Endothelial cell of umbilical vein (primary cell): Measurements from ENCODE around the gene GRIK3. TPM values are rescaled to one million over a fixed set of nuclear protein-coding genes. Genes with fewer than 3 reads are reported as not detected.

Experiments
- BruUV-seq: library from RNA; stranded (reverse); fragments of 400-500 nt; replicated peaks from 2 replicates; lab custom pipeline; 2021; lab: Mats Ljungman, UMichigan
- CTCF ChIA-PET: fragments of 300-600, 350-600 bp; sonication (Branson Sonifier 250); formaldehyde crosslinking; loops from one replicate; lab custom pipeline; 2021; ENCODE audit warnings: antibody characterized with exemption, inconsistent platforms; lab: Charles Lee
- POLR2A ChIA-PET: fragments of 300-600, 350-600 bp; sonication (Branson Sonifier 250); formaldehyde crosslinking; loops from one replicate; lab custom pipeline; 2021; ENCODE audit warnings: antibody characterized with exemption, inconsistent platforms; lab: Charles Lee
- DNase-seq: peaks from one replicate; pipeline ENCODE4 v3.0.0-alpha.2; 2011; ENCODE audit warnings: low read depth, low spot score
- FAIRE-seq: peaks from 2 replicates; lab custom pipeline; 2011; peaks lifted over from hg19 to GRCh38; lab: Jason Lieb, UNC
- H2AFZ ChIP-seq: 2 replicates; pipeline ENCODE4 v1.6.0; 2012; ENCODE audit warnings: low read depth, low read length, control low read depth, inconsistent platforms
- H3K27ac ChIP-seq: 2 replicates; pipeline ENCODE4 v1.5.1; 2011; ENCODE audit warnings: low read depth, mild to moderate bottlenecking, control low read depth, low read length, moderate library complexity; ENCODE audit not compliant: insufficient read depth
- H3K27me3 ChIP-seq, 2 experiments: 2 replicates each; pipeline versions ENCODE4 v1.6.0 to v1.6.1; 2011; ENCODE audit warnings: low read length in 2 of 2, mixed read lengths in 1 of 2; ENCODE audit not compliant: control insufficient read depth in 2 of 2, insufficient read depth in 2 of 2
- H3K36me3 ChIP-seq, 2 experiments: 2 replicates in 1 of 2; 3 replicates in 1 of 2; pipeline ENCODE4 v1.5.1; 2011; ENCODE audit warnings: low read length in 2 of 2, mild to moderate bottlenecking in 1 of 2, moderate library complexity in 1 of 2; ENCODE audit not compliant: control insufficient read depth in 2 of 2, insufficient read depth in 2 of 2; ENCODE audit errors: extremely low read depth in 1 of 2
- H3K4me1 ChIP-seq: 3 replicates; pipeline ENCODE4 v1.5.1; 2011; ENCODE audit warnings: mild to moderate bottlenecking, low read length; ENCODE audit not compliant: control insufficient read depth, insufficient read depth; ENCODE audit errors: extremely low read depth
- H3K4me2 ChIP-seq: 2 replicates; pipeline ENCODE4 v1.6.1; 2011; ENCODE audit warnings: low read length, control low read depth, mixed read lengths; ENCODE audit not compliant: insufficient read depth
- H3K4me3 ChIP-seq, 3 experiments: fragments of 200-600 bp in 1 of 3; sonication (generic), shearing (Covaris generic) in 1 of 3; replicated peaks in 1 of 3; 2 replicates each; pipeline ENCODE4 v1.5.1; 2011 to 2016; ENCODE audit warnings: control low read depth in 3 of 3, low read length in 3 of 3, mild to moderate bottlenecking in 2 of 3, inconsistent platforms in 1 of 3, low read depth in 1 of 3, moderate library complexity in 1 of 3; ENCODE audit not compliant: insufficient read depth in 1 of 3
- H3K79me2 ChIP-seq: 2 replicates; pipeline ENCODE4 v1.6.0; 2012; ENCODE audit warnings: low read length, inconsistent platforms; ENCODE audit not compliant: control insufficient read depth, insufficient read depth
- H3K9ac ChIP-seq: replicated peaks from 2 replicates; pipeline ENCODE3; 2011; ENCODE audit warnings: low read length, control low read depth; ENCODE audit not compliant: insufficient read depth; ENCODE audit errors: extremely low read depth
- H3K9me1 ChIP-seq: replicated peaks from 3 replicates; pipeline ENCODE4 v1.6.0; 2011; ENCODE audit warnings: mild to moderate bottlenecking, low read length; ENCODE audit not compliant: control insufficient read depth, insufficient read depth; ENCODE audit errors: extremely low read depth
- H3K9me3 ChIP-seq: replicated peaks from 2 replicates; pipeline ENCODE4 v1.5.1; 2012; ENCODE audit warnings: low read length, inconsistent platforms; ENCODE audit not compliant: control insufficient read depth, insufficient read depth
- H4K20me1 ChIP-seq: replicated peaks from 2 replicates; pipeline ENCODE3; 2011; ENCODE audit warnings: mild to moderate bottlenecking, low read length; ENCODE audit not compliant: control insufficient read depth, insufficient read depth; ENCODE audit errors: extremely low read depth
- CTCF ChIP-seq, 2 donors: IDR thresholded peaks; 1 replicate in 1 of 2; 2 replicates in 1 of 2; pipeline ENCODE4 v1.5.1; 2011; ENCODE audit warnings: low read length in 2 of 2, mild to moderate bottlenecking in 2 of 2, moderate library complexity in 2 of 2, control low read depth in 1 of 2, inconsistent platforms in 1 of 2, low read depth in 1 of 2; ENCODE audit not compliant: insufficient read depth in 1 of 2; ENCODE audit errors: extremely low read depth in 1 of 2
- EZH2 ChIP-seq: IDR thresholded peaks from 2 replicates; pipeline ENCODE4 v1.6.1; 2012; ENCODE audit warnings: borderline replicate concordance, low read depth, mild to moderate bottlenecking, moderate library complexity, low read length, inconsistent platforms; ENCODE audit not compliant: severe bottlenecking
- FOS ChIP-seq: IDR thresholded peaks from 2 replicates; pipeline ENCODE4 v1.6.1; 2011; ENCODE audit warnings: mild to moderate bottlenecking, low read length, moderate library complexity, borderline replicate concordance; ENCODE audit not compliant: insufficient read depth
- GATA2 ChIP-seq: IDR thresholded peaks from 2 replicates; pipeline ENCODE4 v1.7.0; 2011; ENCODE audit warnings: low read depth, mild to moderate bottlenecking, moderate library complexity, mixed read lengths, low read length; ENCODE audit not compliant: insufficient read length, insufficient read depth
- JUN ChIP-seq: IDR thresholded peaks from 2 replicates; pipeline ENCODE4 v1.6.1; 2011; ENCODE audit warnings: borderline replicate concordance, low read depth; ENCODE audit not compliant: insufficient read length, insufficient read depth
- MAX ChIP-seq: IDR thresholded peaks from 2 replicates; pipeline ENCODE4 v1.6.1; 2011; ENCODE audit not compliant: insufficient read depth, insufficient read length
- MYC ChIP-seq: IDR thresholded peaks from one replicate; pipeline ENCODE4 v1.6.1; 2011; ENCODE audit warnings: mild to moderate bottlenecking, low read depth, low read length
- POLR2A ChIP-seq: IDR thresholded peaks from 2 replicates; pipeline ENCODE4 v1.6.1; 2012; ENCODE audit warnings: low read depth, mild to moderate bottlenecking, control low read depth, low read length
- POLR2AphosphoS5 ChIP-seq: IDR thresholded peaks from 2 replicates; pipeline ENCODE4 v1.6.1; 2012; ENCODE audit warnings: low read depth, mild to moderate bottlenecking, control low read depth, low read length, moderate library complexity; ENCODE audit not compliant: insufficient read depth
- dilution Hi-C: fragments of 300-500 bp; cut with MboI; formaldehyde crosslinking; loops from one replicate; pipeline ENCODE4 v1.15.0; 2019; ENCODE audit warnings: low sequenced_read_pairs; ENCODE audit not compliant: extremely low pct_ligation_motif_present
- intact Hi-C: fragments of 100-400 bp; cut with micrococcal nuclease; formaldehyde crosslinking; loops from one replicate; pipeline ENCODE4 v1.10.0; 2022
- polyA plus RNA-seq, 4 experiments: library from polyadenylated mRNA; depleted of rRNA in 3 of 4; stranded (reverse) in 3 of 4; unstranded in 1 of 4; fragments of >200 nt; gene quantifications; 2 replicates each; pipeline versions ENCODE4 v1.2.1 to v1.2.3, GENCODE V29; 2011 to 2012; ENCODE audit warnings: missing spikeins in 1 of 4
- total RNA-seq: library from RNA; stranded (reverse); gene quantifications from 2 replicates; pipeline ENCODE4 v1.2.3, GENCODE V29; 2021

Gene GRIK3
- total and polyA plus RNA-seq, 2 donors (not counting 3 experiments of a cell fraction or from before 2014, with no cell fraction given), result not detected

GRCh38 chr1:37047542-37047941 is 13.2 kb upstream of the GRIK3 start:
- H3K27me3 ChIP-seq, result no peaks in the 10 kb centered on the region
- no peaks in the 10 kb centered on the region for H3K4me1 ChIP-seq
- no peak overlapping the region for H3K9ac ChIP-seq
- no peaks in the 10 kb centered on the region for H3K9me3 ChIP-seq
- ChIA-PET POLR2A (no interaction called here), CTCF (no interaction called here)
- dilution Hi-C loops (no loop called here), intact Hi-C loops (no loop called here)
- no peaks in the 10 kb centered on the region for H3K36me3 ChIP-seq
- H3K27ac ChIP-seq, result no peak overlapping the region
- BruUV-seq, result no TSS peak
- no peak overlapping the region for H2AFZ ChIP-seq
- H3K9me1 ChIP-seq, result no peaks in the 10 kb centered on the region
- FAIRE-seq, result no peak
- DNase-seq, result no peak
- no peak overlapping the region for H3K4me3 ChIP-seq
- no peaks in the 10 kb centered on the region for H4K20me1 ChIP-seq
- no peak for TF ChIP-seq POLR2A
- TF ChIP-seq CTCF (IDR thresholded peaks at IDR 0.05; ENCODE audit: extremely low read depth in 1 of 2, insufficient read depth in 1 of 2, low read depth in 1 of 2, low read length in 2 of 2), result no peak
- TF ChIP-seq MYC, result no peak
- no peak for TF ChIP-seq MAX
- TF ChIP-seq GATA2, result no peak
- no peak for TF ChIP-seq POLR2AphosphoS5
- no peak for TF ChIP-seq FOS
- TF ChIP-seq EZH2, result no peak
- TF ChIP-seq JUN, result no peak
- H3K4me2 ChIP-seq, result no peak overlapping the region
- no peaks in the 10 kb centered on the region for H3K79me2 ChIP-seq
